SK-N-SH (cell line): ENCODE results near the gene CPLANE1.

ENCODE experiments used
- ELF1 ChIP-seq: IDR thresholded peaks from 2 replicates; pipeline ENCODE4 v1.4.0; 2012
- EZH2phosphoT487 ChIP-seq: fragments of 200-600 bp; sonication (generic); IDR thresholded peaks from 2 replicates; pipeline ENCODE4 v1.6.1; 2017; ENCODE audit warnings: low read depth, mixed run types, mild to moderate bottlenecking, antibody characterized with exemption, moderate library complexity, borderline replicate concordance
- FOSL2 ChIP-seq: IDR thresholded peaks from 2 replicates; pipeline ENCODE4 v1.4.0; 2012; ENCODE audit warnings: low read depth, mild to moderate bottlenecking, moderate library complexity, borderline replicate concordance
- POLR2AphosphoS5 ChIP-seq: IDR thresholded peaks from 2 replicates; pipeline ENCODE4 v1.6.1; 2012; ENCODE audit warnings: low read depth, low read length
- RAD21 ChIP-seq: IDR thresholded peaks from 2 replicates; pipeline ENCODE4 v1.6.1; 2012; ENCODE audit warnings: mild to moderate bottlenecking, low read length
- TAF1 ChIP-seq: IDR thresholded peaks from 2 replicates; pipeline ENCODE4 v1.6.1; 2012; ENCODE audit warnings: low read depth, mild to moderate bottlenecking, low read length, moderate library complexity, borderline replicate concordance
- YY1 ChIP-seq: IDR thresholded peaks from 2 replicates; pipeline ENCODE4 v1.4.0; 2012; ENCODE audit warnings: low read depth, mild to moderate bottlenecking
- TF ChIP-seq, protein P1 (sequence below): fragments of 200-600 bp; sonication (generic); IDR thresholded peaks from 2 replicates; pipeline ENCODE4 v1.6.1; 2017; ENCODE audit warnings: antibody characterized with exemption, mild to moderate bottlenecking, moderate library complexity
- TF ChIP-seq, protein P2 (sequence below): IDR thresholded peaks from 2 replicates; pipeline ENCODE4; 2012
- TF ChIP-seq, protein P3 (sequence below): fragments of 150-350 bp; IDR thresholded peaks from 2 replicates; pipeline ENCODE4 v1.6.1; 2016; ENCODE audit warnings: mild to moderate bottlenecking, low read depth, low read length
- TF ChIP-seq, protein P4 (sequence below): IDR thresholded peaks from 2 replicates; pipeline ENCODE4 v1.4.0; 2012; ENCODE audit warnings: low read depth, borderline replicate concordance
- TF ChIP-seq, protein P5 (sequence below): IDR thresholded peaks from 2 replicates; pipeline ENCODE4 v1.4.0; 2012; ENCODE audit warnings: low read depth, borderline replicate concordance

DNA sequence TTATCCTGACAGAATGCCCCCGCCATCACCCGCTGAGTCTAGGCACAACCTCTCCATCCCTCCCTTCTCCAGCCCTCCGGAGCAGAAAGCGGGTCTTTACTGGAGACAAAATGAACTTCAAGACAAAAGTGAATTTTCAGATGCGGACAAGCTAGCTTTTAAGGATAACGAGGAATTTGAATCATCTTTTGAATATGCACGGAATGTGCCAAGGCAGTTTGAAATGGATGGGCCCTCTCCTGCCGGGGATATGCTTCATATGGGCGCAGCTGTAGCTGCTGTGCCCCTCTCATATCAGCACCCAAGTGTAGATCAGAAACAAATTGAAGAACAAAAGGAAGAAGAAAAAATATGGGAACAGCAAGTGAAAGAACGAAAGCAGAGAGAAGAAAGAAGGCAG lies 37.5 kb downstream of the CPLANE1 start:
- TF ChIP-seq, protein P1, sequence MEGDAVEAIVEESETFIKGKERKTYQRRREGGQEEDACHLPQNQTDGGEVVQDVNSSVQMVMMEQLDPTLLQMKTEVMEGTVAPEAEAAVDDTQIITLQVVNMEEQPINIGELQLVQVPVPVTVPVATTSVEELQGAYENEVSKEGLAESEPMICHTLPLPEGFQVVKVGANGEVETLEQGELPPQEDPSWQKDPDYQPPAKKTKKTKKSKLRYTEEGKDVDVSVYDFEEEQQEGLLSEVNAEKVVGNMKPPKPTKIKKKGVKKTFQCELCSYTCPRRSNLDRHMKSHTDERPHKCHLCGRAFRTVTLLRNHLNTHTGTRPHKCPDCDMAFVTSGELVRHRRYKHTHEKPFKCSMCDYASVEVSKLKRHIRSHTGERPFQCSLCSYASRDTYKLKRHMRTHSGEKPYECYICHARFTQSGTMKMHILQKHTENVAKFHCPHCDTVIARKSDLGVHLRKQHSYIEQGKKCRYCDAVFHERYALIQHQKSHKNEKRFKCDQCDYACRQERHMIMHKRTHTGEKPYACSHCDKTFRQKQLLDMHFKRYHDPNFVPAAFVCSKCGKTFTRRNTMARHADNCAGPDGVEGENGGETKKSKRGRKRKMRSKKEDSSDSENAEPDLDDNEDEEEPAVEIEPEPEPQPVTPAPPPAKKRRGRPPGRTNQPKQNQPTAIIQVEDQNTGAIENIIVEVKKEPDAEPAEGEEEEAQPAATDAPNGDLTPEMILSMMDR, result no peak
- TF ChIP-seq, protein P2, sequence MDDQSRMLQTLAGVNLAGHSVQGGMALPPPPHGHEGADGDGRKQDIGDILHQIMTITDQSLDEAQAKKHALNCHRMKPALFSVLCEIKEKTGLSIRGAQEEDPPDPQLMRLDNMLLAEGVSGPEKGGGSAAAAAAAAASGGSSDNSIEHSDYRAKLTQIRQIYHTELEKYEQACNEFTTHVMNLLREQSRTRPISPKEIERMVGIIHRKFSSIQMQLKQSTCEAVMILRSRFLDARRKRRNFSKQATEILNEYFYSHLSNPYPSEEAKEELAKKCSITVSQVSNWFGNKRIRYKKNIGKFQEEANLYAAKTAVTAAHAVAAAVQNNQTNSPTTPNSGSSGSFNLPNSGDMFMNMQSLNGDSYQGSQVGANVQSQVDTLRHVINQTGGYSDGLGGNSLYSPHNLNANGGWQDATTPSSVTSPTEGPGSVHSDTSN, result no peak
- no peak for TF ChIP-seq POLR2AphosphoS5
- TF ChIP-seq EZH2phosphoT487, result no peak
- TF ChIP-seq, protein P3, sequence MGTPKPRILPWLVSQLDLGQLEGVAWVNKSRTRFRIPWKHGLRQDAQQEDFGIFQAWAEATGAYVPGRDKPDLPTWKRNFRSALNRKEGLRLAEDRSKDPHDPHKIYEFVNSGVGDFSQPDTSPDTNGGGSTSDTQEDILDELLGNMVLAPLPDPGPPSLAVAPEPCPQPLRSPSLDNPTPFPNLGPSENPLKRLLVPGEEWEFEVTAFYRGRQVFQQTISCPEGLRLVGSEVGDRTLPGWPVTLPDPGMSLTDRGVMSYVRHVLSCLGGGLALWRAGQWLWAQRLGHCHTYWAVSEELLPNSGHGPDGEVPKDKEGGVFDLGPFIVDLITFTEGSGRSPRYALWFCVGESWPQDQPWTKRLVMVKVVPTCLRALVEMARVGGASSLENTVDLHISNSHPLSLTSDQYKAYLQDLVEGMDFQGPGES, result no peak
- TF ChIP-seq ELF1, result no peak
- TF ChIP-seq, protein P4, sequence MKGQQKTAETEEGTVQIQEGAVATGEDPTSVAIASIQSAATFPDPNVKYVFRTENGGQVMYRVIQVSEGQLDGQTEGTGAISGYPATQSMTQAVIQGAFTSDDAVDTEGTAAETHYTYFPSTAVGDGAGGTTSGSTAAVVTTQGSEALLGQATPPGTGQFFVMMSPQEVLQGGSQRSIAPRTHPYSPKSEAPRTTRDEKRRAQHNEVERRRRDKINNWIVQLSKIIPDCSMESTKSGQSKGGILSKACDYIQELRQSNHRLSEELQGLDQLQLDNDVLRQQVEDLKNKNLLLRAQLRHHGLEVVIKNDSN, result no peak
- TF ChIP-seq YY1, result no peak
- TF ChIP-seq TAF1, result no peak
- TF ChIP-seq, protein P5, sequence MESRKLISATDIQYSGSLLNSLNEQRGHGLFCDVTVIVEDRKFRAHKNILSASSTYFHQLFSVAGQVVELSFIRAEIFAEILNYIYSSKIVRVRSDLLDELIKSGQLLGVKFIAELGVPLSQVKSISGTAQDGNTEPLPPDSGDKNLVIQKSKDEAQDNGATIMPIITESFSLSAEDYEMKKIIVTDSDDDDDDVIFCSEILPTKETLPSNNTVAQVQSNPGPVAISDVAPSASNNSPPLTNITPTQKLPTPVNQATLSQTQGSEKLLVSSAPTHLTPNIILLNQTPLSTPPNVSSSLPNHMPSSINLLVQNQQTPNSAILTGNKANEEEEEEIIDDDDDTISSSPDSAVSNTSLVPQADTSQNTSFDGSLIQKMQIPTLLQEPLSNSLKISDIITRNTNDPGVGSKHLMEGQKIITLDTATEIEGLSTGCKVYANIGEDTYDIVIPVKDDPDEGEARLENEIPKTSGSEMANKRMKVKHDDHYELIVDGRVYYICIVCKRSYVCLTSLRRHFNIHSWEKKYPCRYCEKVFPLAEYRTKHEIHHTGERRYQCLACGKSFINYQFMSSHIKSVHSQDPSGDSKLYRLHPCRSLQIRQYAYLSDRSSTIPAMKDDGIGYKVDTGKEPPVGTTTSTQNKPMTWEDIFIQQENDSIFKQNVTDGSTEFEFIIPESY, result no peak
- TF ChIP-seq FOSL2, result no peak
- TF ChIP-seq RAD21, result no peak
